HG02623 (cell line): Measurements from ENCODE around the gene OR5H1.
"Not testable (repeated sequence)": the region's sequence is repeated elsewhere in the genome, so short reads cannot be mapped to it uniquely, and the experiment has no call there.

Source experiments
- ATAC-seq: cut with Tn5 transposase; IDR thresholded peaks from one replicate; pipeline ENCODE4 v1.9.1; 2021; ENCODE audit warnings: moderate library complexity; ENCODE audit not compliant: unreplicated experiment

OR5H1 gene

DNA sequence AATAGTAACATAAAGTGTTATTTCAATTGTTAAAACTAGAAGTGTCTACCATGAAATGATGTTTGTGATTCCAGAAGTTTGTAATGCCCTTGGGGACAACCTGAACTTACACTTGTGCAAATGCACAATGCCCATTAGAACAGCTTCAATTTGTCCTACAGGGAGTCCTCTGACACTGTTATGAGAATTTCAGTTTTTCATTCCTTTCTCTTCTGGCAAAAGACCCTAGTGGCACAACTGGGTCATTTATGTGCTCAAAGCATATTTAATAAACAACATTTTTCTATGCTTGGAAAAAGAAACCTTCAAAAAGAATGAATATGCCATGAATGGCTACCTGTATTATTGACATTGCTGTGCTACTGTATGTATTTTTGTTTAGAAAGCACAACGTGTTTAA is at the start of gene OR5H1:
Gene OR5H1, plus strand, starts transcription at position 301 of the 400 bp plus-strand sequence. CDS start 1,977 bp downstream, outside the sequence.
- ATAC-seq: no peak

DNA sequence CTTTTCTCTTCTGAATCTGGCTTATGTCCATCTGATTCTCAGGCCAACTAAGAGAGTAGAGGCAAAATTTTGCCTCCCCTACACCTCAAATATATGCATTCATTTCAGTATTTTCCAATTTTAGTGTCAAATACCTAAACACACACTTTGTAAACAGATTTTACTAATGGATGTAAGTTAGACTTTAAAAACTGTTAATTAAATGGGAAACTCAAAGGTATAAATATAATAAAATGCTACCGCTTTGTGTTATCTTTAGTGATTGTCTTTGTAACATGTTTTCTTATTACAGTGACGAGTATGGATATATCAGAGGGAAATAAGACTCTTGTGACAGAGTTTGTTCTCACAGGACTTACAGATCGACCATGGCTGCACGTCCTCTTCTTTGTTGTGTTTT is 43.6 kb upstream of the OR5H1 start, which contains the start of gene OR5AC2:
Gene OR5AC2, plus strand, starts transcription at position 301 of the 400 bp plus-strand sequence. Its CDS starts 0 bp downstream, at position 301.
- ATAC-seq: no peak

DNA sequence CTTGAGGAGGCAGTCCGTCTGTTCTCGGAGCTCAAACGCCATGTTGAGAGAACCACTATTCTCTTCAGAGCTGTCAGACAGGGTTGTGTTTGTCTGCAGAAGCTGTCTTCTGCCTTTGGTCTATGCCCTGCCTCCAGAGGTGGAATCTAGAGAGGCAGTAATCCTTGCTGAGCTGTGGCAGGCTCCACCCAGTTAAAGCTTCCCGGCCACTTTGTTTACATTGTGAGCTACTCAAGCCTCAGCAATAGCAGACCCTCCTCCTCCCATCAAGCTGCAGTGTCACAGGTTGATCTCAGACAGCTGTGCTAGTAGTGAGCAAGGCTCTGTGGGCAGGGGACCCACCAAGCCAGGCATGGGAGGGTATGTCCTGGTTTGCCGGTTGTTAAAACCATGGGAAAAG is 34.6 kb upstream of the OR5H1 start:
- ATAC-seq: no peak

DNA sequence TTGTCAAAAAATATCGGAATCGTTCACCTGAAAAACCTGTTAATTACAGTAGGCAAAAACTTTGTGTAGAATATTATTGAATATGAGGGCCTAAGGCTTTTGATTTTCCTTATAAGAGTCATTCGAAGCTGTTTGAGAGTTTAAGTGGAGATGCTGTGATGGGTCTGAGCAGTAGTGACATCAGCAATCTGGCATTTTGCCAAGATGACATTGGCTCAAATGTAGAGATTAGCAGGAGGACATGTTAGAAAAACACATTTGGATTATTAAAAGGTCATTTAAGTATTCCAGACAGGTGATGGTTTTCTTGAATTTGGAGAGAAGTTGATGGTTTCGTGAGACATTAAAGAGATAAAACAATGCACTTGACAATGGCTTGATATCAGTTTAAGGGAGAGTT is 30.7 kb upstream of the OR5H1 start:
- no peak for ATAC-seq

DNA sequence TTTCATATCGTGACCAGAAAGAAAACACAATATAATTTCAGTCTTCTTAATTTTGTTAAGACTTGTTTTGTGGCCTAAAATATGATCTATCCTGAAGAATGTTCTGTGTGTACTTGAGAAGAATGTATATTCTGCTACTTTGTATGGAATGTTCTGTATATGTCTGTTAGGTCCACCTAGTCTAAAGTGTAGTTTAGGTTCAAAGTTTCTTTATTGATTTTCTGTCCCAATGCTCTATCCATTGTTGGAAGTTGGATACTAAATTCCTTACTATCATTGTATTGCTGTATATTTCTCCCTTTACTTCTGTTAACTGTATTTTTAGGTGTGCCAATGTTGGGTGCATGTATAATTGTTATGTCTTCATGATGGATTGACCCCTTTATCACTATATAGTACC is 22.4 kb upstream of the OR5H1 start:
- ATAC-seq: no peak

DNA sequence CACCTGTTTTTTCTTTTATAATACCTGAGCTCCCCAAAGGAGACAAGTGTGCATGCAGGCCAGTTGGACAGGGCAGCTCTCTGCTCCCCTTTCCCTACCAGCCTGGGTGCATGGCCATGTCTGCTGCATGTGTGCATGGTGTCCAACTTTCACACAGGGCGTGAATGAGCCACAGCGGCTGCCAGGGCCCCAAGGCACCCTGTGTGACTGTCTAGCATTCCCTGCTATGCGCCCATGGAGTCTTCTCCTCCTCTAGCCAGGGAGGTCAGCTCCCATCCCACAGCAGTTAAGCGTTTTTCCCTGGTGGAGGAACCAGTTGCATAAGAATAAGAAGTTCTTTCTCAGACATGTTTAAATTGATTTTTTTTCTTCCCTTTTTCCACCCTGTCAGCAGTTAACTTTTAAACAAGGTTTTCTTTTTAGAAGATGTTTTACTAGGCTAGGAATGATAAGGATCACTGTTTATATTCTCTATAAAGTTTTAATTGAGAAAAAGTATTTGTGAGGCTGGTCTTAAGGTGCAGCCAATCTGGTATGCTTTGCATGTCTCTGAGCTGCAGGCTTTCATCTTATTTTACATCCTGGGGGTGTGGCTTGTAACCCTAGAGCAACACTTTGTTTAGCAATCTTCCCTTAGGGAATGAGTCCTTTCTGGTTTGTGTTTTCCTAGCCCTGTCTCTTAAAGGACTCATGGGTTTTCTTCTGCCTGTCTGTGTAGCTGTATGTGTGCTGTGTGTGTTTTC is 20.5 kb upstream of the OR5H1 start:
- ATAC-seq: no peak

DNA sequence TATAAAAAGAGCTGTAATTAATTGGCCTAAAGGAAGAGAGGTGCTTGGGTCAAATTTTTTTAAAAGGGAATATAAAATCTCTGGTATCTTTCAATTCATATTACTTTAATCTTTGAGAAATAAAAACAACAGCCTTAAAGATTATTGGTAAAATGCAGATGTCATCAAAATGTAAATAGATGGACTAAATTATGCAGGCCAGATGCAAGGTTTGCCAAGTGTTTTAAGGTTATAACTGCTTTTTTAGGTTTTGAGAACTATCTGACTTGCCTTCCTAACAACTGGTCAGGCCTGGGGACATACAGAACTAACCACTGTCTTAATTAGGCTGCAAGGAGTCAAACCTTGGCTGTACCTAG is 20.0 kb upstream of the OR5H1 start:
- no peak for ATAC-seq

DNA sequence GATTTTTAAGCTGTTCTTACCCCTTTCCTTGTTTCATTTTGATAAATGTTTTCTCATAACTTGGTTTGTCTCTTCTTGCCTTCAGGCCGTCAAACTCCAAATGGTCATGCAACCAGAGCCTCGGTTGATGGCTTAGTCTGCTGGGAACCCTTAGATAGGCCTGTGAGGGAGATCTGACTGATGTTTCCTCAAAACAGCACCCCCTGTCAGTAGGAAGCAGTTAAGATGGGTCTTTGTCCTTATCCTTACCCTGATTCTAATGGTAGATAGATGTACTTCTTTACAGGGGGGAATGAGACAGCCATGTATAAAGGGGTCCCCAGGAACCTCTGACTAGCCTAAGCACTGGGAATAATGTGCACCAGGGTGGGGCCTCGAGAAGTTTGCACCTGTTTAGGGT is 16.3 kb upstream of the OR5H1 start:
- ATAC-seq: no peak

DNA sequence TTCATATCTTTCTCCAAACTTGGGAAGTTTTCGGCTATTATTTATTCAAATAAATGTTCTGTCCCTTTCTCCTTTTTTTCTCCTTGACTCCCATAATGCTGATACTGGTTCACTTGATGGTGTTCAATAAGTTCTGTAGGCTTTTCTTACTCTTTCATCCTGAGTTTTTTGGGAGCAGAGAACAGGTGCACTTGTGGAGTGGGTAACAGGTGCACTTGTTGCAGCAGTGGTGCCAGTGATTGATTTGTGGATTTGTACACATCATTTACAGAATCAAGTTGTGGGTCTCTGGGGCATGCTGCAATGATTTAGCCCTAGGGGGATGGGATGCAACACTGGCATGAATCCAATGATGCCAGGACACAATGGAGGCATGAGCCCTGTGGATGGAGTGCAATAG is 14.8 kb upstream of the OR5H1 start:
- ATAC-seq: no peak

DNA sequence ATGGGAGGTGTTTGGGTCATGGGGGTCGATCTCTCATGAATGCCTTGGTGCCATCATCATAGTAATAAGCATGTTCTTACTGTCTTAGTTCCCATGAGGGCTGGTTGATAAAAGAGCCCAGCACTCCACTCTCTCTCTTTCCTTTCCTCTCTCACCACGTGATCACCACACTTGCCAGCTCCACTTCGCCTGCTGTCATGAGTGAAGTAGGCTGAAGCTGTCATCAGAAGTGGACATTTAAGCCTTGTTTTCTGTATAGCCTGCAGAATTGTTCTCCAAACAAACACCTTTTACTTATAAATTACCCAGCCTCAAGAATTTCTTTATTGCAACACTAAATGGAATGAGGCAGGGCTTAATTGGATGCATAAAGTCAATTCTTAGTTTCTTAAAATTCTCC is 6.1 kb downstream of the OR5H1 start:
- no peak for ATAC-seq

DNA sequence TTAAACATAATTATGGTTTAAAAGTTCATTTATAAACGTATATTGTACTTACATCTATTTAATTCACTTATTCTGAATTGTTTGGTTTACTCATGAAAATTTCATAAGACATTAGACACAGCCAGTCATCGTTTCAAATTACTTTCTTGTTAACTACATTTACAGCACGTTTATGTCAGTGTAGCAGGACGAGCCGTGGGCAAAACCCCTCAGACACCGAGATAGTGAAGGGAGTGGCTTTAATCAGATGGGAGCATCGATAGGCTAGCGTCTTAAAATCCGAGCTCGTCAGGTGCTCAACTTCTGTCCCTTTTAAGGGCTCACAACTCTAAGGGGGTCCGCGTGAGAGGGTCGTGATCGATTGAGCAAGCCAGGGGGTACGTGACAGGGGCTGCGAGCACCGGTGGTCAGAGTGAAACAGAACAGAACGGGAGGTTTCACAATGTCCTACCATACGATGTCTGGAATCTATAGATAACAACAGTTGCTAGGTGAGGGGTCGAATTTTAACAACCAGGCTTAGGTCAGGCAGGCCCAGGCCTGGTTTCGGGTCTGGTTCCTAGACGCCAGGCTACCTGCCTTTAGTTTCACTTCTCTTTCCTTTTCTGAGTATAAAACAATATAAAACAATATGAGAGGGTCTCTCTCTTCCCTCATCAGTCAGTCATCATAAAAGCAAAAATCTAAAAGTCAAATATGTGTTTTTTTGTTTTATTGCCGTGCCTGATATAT is 7.5 kb downstream of the OR5H1 start:
- ATAC-seq: not testable (repeated sequence)

DNA sequence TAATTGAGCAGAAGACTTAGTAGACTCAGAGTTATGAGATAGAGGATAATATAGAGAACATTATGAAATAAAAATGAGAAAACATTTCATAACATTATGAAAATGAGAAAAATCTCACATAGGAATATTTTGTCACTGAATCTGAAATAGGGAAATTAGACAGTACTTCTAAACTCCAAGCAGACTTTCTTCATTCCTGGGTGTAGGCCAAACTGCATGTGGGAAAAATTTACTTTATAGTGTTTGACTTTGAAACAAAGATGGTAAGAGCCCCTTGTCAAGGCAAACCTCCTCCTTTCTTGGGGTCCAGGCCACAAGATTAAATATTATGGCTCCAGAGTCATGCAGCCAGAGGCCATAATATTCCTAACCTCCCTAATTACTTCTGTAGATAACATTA is 10.0 kb downstream of the OR5H1 start:
- no peak for ATAC-seq

DNA sequence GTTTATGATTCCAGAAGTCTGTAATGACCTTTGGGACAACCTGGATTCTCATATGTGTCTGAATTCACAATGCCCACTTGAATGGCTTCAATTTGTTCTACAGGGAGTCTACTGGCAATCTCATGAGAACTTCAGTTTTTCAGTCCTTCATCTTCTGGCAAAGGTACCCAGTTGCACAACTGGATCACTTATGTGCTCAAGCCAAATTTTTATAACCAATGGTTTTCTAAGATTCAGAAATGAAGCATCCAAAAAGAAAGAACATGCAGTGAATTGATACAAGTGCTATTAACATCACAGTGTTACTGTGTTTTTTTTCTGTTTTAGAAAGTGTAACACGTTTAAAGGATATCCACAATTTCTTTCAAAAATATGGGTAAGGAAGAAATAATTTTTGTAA is 16.7 kb downstream of the OR5H1 start, which contains the start of gene OR5H14:
Gene OR5H14, plus strand, starts transcription at position 301 of the 400 bp plus-strand sequence. CDS start 1,907 bp downstream, outside the sequence.
- no peak for ATAC-seq

DNA sequence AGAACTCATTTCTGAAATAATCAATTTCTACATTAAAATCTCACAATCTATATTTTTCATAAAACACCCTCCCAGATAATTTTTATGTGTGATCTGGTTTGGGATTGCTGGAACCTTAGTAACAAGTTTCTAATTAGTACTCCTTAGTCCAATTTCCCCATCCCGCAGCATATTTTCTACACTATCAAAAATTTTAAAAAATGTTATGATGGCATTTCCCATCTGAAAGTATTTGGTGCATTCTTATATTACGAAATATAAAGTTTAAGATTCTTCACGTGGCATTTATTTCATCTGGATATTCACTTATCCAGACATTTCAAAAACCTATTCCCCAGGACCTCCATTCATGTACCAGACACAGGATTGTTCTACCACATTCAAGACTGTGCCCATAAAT is 18.2 kb downstream of the OR5H1 start:
- ATAC-seq: no peak

DNA sequence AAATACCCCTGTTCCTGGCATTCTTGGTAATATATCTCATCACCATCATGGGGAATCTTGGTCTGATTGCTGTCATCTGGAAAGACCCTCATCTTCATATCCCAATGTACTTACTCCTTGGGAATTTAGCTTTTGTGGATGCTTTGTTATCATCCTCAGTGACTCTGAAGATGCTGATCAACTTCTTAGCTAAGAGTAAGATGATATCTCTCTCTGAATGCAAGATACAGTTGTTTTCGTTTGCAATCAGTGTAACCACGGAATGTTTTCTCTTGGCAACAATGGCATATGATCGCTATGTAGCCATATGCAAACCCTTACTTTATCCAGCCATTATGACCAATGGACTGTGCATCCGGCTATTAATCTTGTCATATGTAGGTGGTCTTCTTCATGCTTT is 18.9 kb downstream of the OR5H1 start:
- not testable (repeated sequence) for ATAC-seq

DNA sequence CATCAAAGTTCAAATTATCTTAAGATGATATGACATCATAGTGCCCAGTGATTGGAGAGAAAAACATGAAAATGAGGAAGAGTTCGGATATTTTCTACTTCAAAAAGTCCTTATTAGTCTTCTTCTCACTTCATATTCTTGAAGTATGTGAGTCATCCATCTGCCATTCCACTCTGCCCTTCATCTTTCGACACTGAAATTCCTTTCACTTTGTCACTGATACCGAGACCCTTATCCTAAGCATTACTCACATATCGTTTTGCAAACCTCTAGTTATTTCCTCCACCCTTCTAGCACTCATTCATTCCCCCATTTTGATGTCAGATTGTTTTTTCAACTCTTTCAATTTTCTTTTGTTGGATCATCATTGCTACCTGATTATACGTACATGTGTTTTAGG is 20.7 kb downstream of the OR5H1 start:
- no peak for ATAC-seq

DNA sequence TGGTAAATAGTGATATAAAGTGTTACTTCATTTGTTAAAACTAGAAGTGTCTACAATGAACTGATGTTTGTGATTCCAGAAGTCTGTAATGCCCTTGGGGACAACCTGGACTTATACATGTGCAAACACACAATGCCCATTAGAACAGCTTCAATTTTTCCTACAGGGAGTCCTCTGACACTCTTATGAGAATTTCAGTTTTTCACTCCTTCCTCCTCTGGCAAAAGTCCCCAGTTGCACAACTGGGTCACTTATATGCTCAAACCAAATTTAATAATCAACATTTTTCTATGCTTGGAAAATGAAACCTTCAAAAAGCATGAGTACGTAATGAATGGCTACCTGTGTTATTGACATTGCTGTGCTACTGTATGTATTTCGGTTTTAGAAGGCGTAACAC is 35.9 kb downstream of the OR5H1 start, which contains the start of gene OR5H15:
Gene OR5H15, plus strand, starts transcription at position 301 of the 400 bp plus-strand sequence. CDS start 2,004 bp downstream, outside the sequence.
- ATAC-seq: no peak

DNA sequence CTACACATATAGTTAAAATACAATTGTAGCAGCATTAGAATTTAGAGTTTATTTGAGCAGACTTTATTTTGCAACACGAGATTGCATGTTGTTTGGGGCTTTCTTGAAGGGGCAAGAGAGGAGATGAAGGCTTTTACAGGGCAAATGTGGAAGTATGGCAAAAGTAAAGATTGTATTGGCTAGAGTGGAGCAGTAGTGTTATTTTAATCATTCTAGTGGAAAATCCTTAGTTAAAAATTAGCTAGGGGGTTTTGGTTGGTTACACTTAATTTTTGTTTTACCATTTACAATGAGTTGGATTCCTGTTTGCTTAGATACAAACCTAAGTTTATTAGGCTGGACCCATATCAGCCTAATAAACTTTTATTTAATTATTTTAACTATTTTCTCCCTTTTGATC is 40.5 kb downstream of the OR5H1 start:
- ATAC-seq: no peak

DNA sequence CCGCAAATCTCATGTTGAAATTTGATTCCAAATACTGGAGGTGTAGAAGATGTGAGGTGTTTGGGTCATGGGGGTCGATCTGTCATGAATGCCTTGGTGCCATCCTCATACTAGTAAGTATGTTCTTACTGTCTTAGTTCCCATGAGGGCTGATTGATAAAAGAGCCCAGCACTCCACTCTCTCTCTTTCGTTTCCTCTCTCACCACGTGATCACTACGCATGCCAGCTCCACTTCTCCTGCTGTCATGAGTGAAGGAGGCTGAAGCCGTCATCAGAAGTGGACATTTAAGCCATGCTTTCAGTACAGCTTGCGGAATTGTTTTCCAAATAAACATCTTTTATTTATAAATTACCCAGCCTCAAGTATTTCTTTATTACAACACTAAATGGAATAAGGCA is 42.1 kb downstream of the OR5H1 start:
- no peak for ATAC-seq

DNA sequence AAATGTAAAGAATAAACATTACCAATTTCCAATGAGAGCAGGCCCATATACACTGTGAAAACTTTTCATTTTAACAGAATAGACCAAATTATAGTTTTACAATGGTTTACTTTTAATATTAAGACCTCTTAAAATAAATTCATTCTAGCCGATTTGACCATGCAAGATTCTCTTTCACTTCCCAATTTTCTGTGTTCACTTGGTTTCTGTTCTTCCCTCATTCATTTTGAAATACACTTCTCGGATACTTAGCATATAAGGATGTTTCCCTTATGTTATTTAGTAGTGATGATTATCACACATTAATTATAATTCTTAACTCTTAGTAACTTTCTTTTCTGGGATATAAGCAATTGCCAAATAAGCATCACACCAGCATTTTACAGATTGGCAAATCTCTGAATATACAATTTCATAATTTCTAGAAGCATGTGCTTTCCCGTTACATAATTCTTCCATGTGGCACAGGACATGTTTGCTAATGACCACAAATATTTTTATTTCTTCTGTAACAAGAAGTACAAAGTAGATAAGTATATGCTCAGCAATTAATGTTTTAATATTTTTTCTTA is 49.9 kb downstream of the OR5H1 start:
- ATAC-seq: no peak

DNA sequence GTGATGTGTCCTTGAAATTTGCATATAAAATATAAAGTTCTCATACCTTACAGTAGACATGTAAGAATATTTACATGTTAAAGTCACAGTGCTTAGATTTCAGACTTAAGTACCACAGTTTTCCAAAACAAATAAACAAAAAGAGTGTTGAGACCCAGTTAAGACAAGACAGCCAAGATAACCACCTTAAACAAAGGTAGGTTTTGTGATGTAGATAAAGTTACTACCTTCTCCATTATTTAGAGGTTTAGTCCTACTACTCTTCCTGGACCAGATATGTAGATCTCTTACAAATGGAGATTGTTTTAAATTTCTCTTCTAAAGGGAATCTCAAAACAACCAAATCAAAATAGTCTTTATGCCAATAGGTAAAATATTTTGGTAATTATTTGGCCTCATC is 51.7 kb downstream of the OR5H1 start:
- ATAC-seq: no peak

DNA sequence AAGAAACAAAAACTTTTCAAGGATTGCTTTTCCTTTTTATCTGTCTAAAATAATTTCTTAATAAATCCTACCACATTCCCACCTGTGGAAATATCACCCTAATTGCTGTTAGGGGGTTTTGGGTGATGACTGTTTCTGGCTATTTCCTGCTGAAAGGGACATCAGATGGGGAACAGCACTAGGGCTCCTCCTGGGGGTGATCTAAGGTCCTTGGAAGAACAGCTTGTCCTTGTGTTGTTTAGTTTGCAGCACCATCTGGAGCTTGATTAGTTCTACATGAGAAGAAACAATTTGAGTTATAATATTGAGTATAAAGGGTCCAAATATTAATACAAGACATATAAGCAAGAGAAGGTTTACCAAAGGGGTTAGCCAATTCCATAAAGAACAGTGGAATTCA is 54.7 kb downstream of the OR5H1 start:
- ATAC-seq: no peak
